ENCODE data around the gene TANC2. TPM values are rescaled to one million over a fixed set of nuclear protein-coding genes. Genes with fewer than 3 reads are reported as not detected.
A peak's percentile ranks its signal among the peaks of the same experiment; 100 is the strongest.

The TANC2 gene
- total and polyA plus RNA-seq, 2 donors (not counting 3 experiments of a cell fraction or from before 2014, with no cell fraction given): 7.9 to 30.8 TPM

- Histone ChIP-seq H3K79me2 (ENCODE audit: control insufficient read depth, insufficient read depth, low read length) (no peaks in the 10 kb centered on the region), H2AFZ (ENCODE audit: low read depth, low read length) (peak overlapping the region; percentile 87), H3K9me1 (replicated peaks; ENCODE audit: control insufficient read depth, extremely low read depth, insufficient read depth, low read length) (no peaks in the 10 kb centered on the region), H4K20me1 (replicated peaks; ENCODE audit: control insufficient read depth, extremely low read depth, insufficient read depth, low read length) (no peaks in the 10 kb centered on the region), H3K4me1 (ENCODE audit: control insufficient read depth, extremely low read depth, insufficient read depth, low read length) (peaks cover 19% of the 10 kb centered on the region), H3K9ac (replicated peaks; ENCODE audit: extremely low read depth, insufficient read depth, low read length) (peak overlapping the region; percentile 33), H3K36me3 (ENCODE audit: control insufficient read depth in 2 of 2, extremely low read depth in 1 of 2, insufficient read depth in 2 of 2, low read length in 2 of 2) (no peaks in the 10 kb centered on the region), H3K27me3 (ENCODE audit: control insufficient read depth in 2 of 2, insufficient read depth in 2 of 2, low read length in 2 of 2) (peaks cover 0 to 2% of the 10 kb centered on the region in 2 experiments), H3K9me3 (replicated peaks; ENCODE audit: control insufficient read depth, insufficient read depth, low read length) (no peaks in the 10 kb centered on the region), H3K4me2 (ENCODE audit: insufficient read depth, low read length) (peak overlapping the region; percentile 76), H3K27ac (ENCODE audit: insufficient read depth, low read depth, low read length) (no peak overlapping the region), H3K4me3 (replicated peaks in 1 of 3; ENCODE audit: insufficient read depth in 1 of 3, low read depth in 1 of 3, low read length in 3 of 3) (peak overlapping the region; percentile 63 to 85 (median 77))
- intact Hi-C loops (cut with micrococcal nuclease): loop anchor here (2.0 kb wide), 1 partner anchor 74 kb away; no protein-coding TSS in a partner anchor
- no TSS peak for BruUV-seq (replicated peaks)
- ChIA-PET POLR2A (no interaction called here), CTCF (interaction anchor here (1.4 to 4.5 kb wide), 4 partner anchors 239 to 414 kb away, joined by 3 to 25 read pairs (median 8); no protein-coding TSS in a partner anchor)
- peak; percentile 55 for FAIRE-seq
- TF ChIP-seq POLR2AphosphoS5 (IDR thresholded peaks at IDR 0.05; ENCODE audit: insufficient read depth, low read depth, low read length) (no peak), GATA2 (IDR thresholded peaks at IDR 0.05; ENCODE audit: insufficient read depth, insufficient read length, low read depth, low read length) (no peak), JUN (IDR thresholded peaks at IDR 0.05; ENCODE audit: borderline replicate concordance, insufficient read depth, insufficient read length, low read depth) (no peak), POLR2A (IDR thresholded peaks at IDR 0.05; ENCODE audit: low read depth, low read length) (no peak), FOS (IDR thresholded peaks at IDR 0.05; ENCODE audit: borderline replicate concordance, insufficient read depth, low read length) (no peak), MYC (IDR thresholded peaks at IDR 0.05; ENCODE audit: low read depth, low read length) (no peak), EZH2 (IDR thresholded peaks at IDR 0.05; ENCODE audit: borderline replicate concordance, low read depth, low read length, severe bottlenecking) (no peak)
- TF ChIP-seq, protein P1, sequence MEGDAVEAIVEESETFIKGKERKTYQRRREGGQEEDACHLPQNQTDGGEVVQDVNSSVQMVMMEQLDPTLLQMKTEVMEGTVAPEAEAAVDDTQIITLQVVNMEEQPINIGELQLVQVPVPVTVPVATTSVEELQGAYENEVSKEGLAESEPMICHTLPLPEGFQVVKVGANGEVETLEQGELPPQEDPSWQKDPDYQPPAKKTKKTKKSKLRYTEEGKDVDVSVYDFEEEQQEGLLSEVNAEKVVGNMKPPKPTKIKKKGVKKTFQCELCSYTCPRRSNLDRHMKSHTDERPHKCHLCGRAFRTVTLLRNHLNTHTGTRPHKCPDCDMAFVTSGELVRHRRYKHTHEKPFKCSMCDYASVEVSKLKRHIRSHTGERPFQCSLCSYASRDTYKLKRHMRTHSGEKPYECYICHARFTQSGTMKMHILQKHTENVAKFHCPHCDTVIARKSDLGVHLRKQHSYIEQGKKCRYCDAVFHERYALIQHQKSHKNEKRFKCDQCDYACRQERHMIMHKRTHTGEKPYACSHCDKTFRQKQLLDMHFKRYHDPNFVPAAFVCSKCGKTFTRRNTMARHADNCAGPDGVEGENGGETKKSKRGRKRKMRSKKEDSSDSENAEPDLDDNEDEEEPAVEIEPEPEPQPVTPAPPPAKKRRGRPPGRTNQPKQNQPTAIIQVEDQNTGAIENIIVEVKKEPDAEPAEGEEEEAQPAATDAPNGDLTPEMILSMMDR (IDR thresholded peaks at IDR 0.05; ENCODE audit: extremely low read depth in 1 of 2, insufficient read depth in 1 of 2, low read depth in 1 of 2, low read length in 2 of 2): no peak
- TF ChIP-seq, protein P2, sequence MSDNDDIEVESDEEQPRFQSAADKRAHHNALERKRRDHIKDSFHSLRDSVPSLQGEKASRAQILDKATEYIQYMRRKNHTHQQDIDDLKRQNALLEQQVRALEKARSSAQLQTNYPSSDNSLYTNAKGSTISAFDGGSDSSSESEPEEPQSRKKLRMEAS (IDR thresholded peaks at IDR 0.05; ENCODE audit: insufficient read depth, insufficient read length): no peak
- no peak for DNase-seq (ENCODE audit: low read depth, low spot score)
- dilution Hi-C loops (cut with MboI; ENCODE audit: extremely low pct_ligation_motif_present, low sequenced_read_pairs): no loop called here
These were observed 1.1 kb downstream of the TANC2 start for GRCh38 chr17:62967205-62967529.
